ENCODE results near the gene PAFAH1B1. TPM values are rescaled to one million over a fixed set of nuclear protein-coding genes. Genes with fewer than 3 reads are reported as not detected.

The PAFAH1B1 gene
- total and polyA plus RNA-seq, 7 donors, result 35.4 to 139 (median 97.6) TPM

GRCh38 chr17:2721603-2722002 is 128.1 kb downstream of the PAFAH1B1 start:
- no peak for DNase-seq
- H3K4me3 ChIP-seq, result no peak overlapping the region
- no peaks in the 10 kb centered on the region for H3K36me3 ChIP-seq
- H3K27me3 ChIP-seq, result peaks cover 10 to 45% (median 29%) of the 10 kb centered on the region in 3 donors
- intact Hi-C loops (cut with DNase I), result no loop called here
- H3K9me3 ChIP-seq, result no peaks in the 10 kb centered on the region
- no peak for TF ChIP-seq EP300 (IDR thresholded peaks at IDR 0.05)
- TF ChIP-seq POLR2AphosphoS5 (IDR thresholded peaks at IDR 0.05), result no peak
- TF ChIP-seq POLR2A (IDR thresholded peaks at IDR 0.05), result no peak
- no peak for TF ChIP-seq CTCF (IDR thresholded peaks at IDR 0.05)
- 70 to 80% methylated on average over 4 of the region's 4 CpGs for WGBS, 2 donors
- peaks cover 0 to 18% (median 13%) of the 10 kb centered on the region in 4 donors for H3K4me1 ChIP-seq
- H3K27ac ChIP-seq, result no peak overlapping the region

- Histone ChIP-seq H3K9me3 (no peaks in the 10 kb centered on the region), H3K27ac (no peak overlapping the region), H3K36me3 (no peaks in the 10 kb centered on the region), H3K4me1 (peaks cover 0 to 18% (median 13%) of the 10 kb centered on the region in 4 donors), H3K27me3 (peaks cover 10 to 55% (median 37%) of the 10 kb centered on the region in 3 donors), H3K4me3 (no peak overlapping the region)
- 75 to 83% methylated on average over 10 of the region's 10 CpGs for WGBS, 2 donors
- DNase-seq, result no peak
- no peak for TF ChIP-seq EP300 (IDR thresholded peaks at IDR 0.05)
- TF ChIP-seq POLR2AphosphoS5 (IDR thresholded peaks at IDR 0.05), result no peak
- TF ChIP-seq CTCF (IDR thresholded peaks at IDR 0.05), result no peak
- no peak for TF ChIP-seq POLR2A (IDR thresholded peaks at IDR 0.05)
- intact Hi-C loops (cut with DNase I), result no loop called here
Observed at GRCh38 chr17:2722611-2723010, 129.2 kb downstream of the PAFAH1B1 start.

- no peak for TF ChIP-seq CTCF (IDR thresholded peaks at IDR 0.05)
- no peak for TF ChIP-seq POLR2A (IDR thresholded peaks at IDR 0.05)
- no peak for TF ChIP-seq POLR2AphosphoS5 (IDR thresholded peaks at IDR 0.05)
- no peak for TF ChIP-seq EP300 (IDR thresholded peaks at IDR 0.05)
- H3K4me3 ChIP-seq, result peak overlapping the region in 3 of 4 donors; percentile 21 to 41 (median 27)
- no peaks in the 10 kb centered on the region for H3K36me3 ChIP-seq
- H3K9me3 ChIP-seq, result no peaks in the 10 kb centered on the region
- intact Hi-C loops (cut with DNase I), result no loop called here
- 7 to 39% methylated on average over 18 of the region's 18 CpGs for WGBS, 2 donors
- no peak for DNase-seq
- peak overlapping the region in 3 of 4 donors; percentile 4 to 60 (median 31) for H3K27ac ChIP-seq
- peaks cover 10 to 64% (median 46%) of the 10 kb centered on the region in 3 donors for H3K27me3 ChIP-seq
- H3K4me1 ChIP-seq, result peaks cover 0 to 18% (median 13%) of the 10 kb centered on the region in 4 donors
Observed at GRCh38 chr17:2723505-2723996, 130.1 kb downstream of the PAFAH1B1 start.

GRCh38 chr17:2723997-2724783 is 130.7 kb downstream of the PAFAH1B1 start:
- no peak for DNase-seq
- no peaks in the 10 kb centered on the region for H3K9me3 ChIP-seq
- 1 to 3% methylated on average over 98 of the region's 98 CpGs for WGBS, 2 donors
- peaks cover 0 to 18% (median 13%) of the 10 kb centered on the region in 4 donors for H3K4me1 ChIP-seq
- H3K4me3 ChIP-seq, result peak overlapping the region; percentile 6 to 41 (median 30)
- intact Hi-C loops (cut with DNase I), result no loop called here
- peaks cover 10 to 71% (median 47%) of the 10 kb centered on the region in 3 donors for H3K27me3 ChIP-seq
- peak overlapping the region in 3 of 4 donors; percentile 4 to 60 (median 31) for H3K27ac ChIP-seq
- no peaks in the 10 kb centered on the region for H3K36me3 ChIP-seq
- no peak for TF ChIP-seq POLR2A (IDR thresholded peaks at IDR 0.05)
- no peak for TF ChIP-seq EP300 (IDR thresholded peaks at IDR 0.05)
- TF ChIP-seq CTCF (IDR thresholded peaks at IDR 0.05), result no peak
- TF ChIP-seq POLR2AphosphoS5 (IDR thresholded peaks at IDR 0.05), result no peak
